Kidney (tissue), 14 donors: Measurements from ENCODE around the gene NUSAP1. TPM values are rescaled to one million over a fixed set of nuclear protein-coding genes. Genes with fewer than 3 reads are reported as not detected.
A peak's percentile ranks its signal among the peaks of the same experiment; 100 is the strongest.

ENCODE experiments used
- DNase-seq, 5 donors: peaks; one replicate each; pipeline ENCODE4 v3.0.0-alpha.2; 2013 to 2020
- FAIRE-seq: peaks from 2 replicates; lab custom pipeline; 2012; peaks lifted over from hg19 to GRCh38; lab: Jason Lieb, UNC
- H3K27ac ChIP-seq, 2 donors: one replicate each; pipeline ENCODE4 v1.7.0; 2013; ENCODE audit warnings: low read depth in 2 of 2, low read length in 2 of 2, inconsistent platforms in 1 of 2
- H3K27me3 ChIP-seq: one replicate; pipeline ENCODE4 v1.7.1; 2013; ENCODE audit warnings: low read length, inconsistent platforms; ENCODE audit not compliant: control insufficient read depth, insufficient read depth
- H3K36me3 ChIP-seq, 3 donors: one replicate each; pipeline versions ENCODE4 v1.7.0 to v1.7.1; 2013; ENCODE audit warnings: low read length in 3 of 3, control low read depth in 1 of 3, inconsistent platforms in 1 of 3; ENCODE audit not compliant: insufficient read depth in 3 of 3, control insufficient read depth in 2 of 3
- H3K4me1 ChIP-seq, 3 donors: one replicate each; pipeline versions ENCODE4 v1.7.0 to v1.7.1; 2013; ENCODE audit warnings: low read length in 3 of 3, inconsistent platforms in 1 of 3, low read depth in 1 of 3; ENCODE audit not compliant: control insufficient read depth in 2 of 3, insufficient read depth in 2 of 3
- H3K4me3 ChIP-seq, 3 donors: one replicate each; pipeline versions ENCODE4 v1.7.0 to v1.8.1; 2013; ENCODE audit warnings: low read length in 3 of 3, control low read depth in 1 of 3, inconsistent platforms in 1 of 3
- H3K9ac ChIP-seq, 3 donors: one replicate each; pipeline versions ENCODE4 v1.7.0 to v1.7.1; 2013; ENCODE audit warnings: low read length in 3 of 3, control low read depth in 1 of 3, inconsistent platforms in 1 of 3
- H3K9me3 ChIP-seq, 3 donors: one replicate each; pipeline versions ENCODE4 v1.7.0 to v1.7.1; 2013; ENCODE audit warnings: low read length in 3 of 3, control low read depth in 1 of 3, inconsistent platforms in 1 of 3; ENCODE audit not compliant: control insufficient read depth in 2 of 3, insufficient read depth in 1 of 3
- CTCF ChIP-seq: IDR thresholded peaks from 3 replicates; pipeline ENCODE4 v1.5.1; 2012; ENCODE audit warnings: mild to moderate bottlenecking, moderate library complexity, borderline replicate concordance; ENCODE audit not compliant: insufficient read depth; ENCODE audit errors: extremely low read depth
- intact Hi-C: fragments of 100-400 bp; cut with DNase I; formaldehyde crosslinking; loops from one replicate; pipeline ENCODE4 v1.11.1; 2022
- polyA plus RNA-seq: library from polyadenylated mRNA; stranded (reverse); fragments of 350-450 nt; fragmentation: Illumina TruSeq; extraction: RNeasy Lipid Tissue Mini Kit (QIAGEN cat#74804); gene quantifications from one replicate; pipeline ENCODE4 v1.2.3, GENCODE V29; 2014; ENCODE audit warnings: low read depth, low replicate concordance; ENCODE audit not compliant: insufficient read depth
- total RNA-seq: library from RNA; stranded (reverse); fragmentation: NEBNext Ultra II Directional; extraction: Animal tissue kit (Norgen Biotek cat#: 25700); gene quantifications from one replicate; pipeline ENCODE4 v1.2.1, GENCODE V29; 2021
- donor health status: control.
- donor health status: control.
- donor health status: control.
- donor health status: control.
- donor health status: control.
- donor health status: DM: yes; HTN: yes; CAD: no.
- donor health status: Normal renal cell carcinoma (clear cell type).

Gene NUSAP1
- total and polyA plus RNA-seq, 2 donors from 2014 or later, result 2.3 to 6.7 TPM

- peaks cover 9 to 27% (median 13%) of the 10 kb centered on the region in 3 donors for H3K36me3 ChIP-seq
- intact Hi-C loops, result no loop called here
- peak overlapping the region; percentile 90 to 99 (median 93) for H3K4me3 ChIP-seq
- no peak for TF ChIP-seq CTCF
- no peak for FAIRE-seq
- H3K9ac ChIP-seq, result peak overlapping the region; percentile 66 to 98 (median 93)
- no peaks in the 10 kb centered on the region for H3K27me3 ChIP-seq
- no peaks in the 10 kb centered on the region for H3K9me3 ChIP-seq
- peak in 3 of 5 donors; percentile 26 to 58 (median 57) for DNase-seq
- peaks cover 0 to 10% (median 0%) of the 10 kb centered on the region in 3 donors for H3K4me1 ChIP-seq
- peak overlapping the region; percentile 90 to 96 for H3K27ac ChIP-seq
Observed at GRCh38 chr15:41284427-41285177, 48.1 kb upstream of the NUSAP1 start.

GRCh38 chr15:41285285-41285684, 47.4 kb upstream of the NUSAP1 start:
- no peak for FAIRE-seq

GRCh38 chr15:41286665-41287333, 45.9 kb upstream of the NUSAP1 start:
- Histone ChIP-seq H3K4me3 (no peak overlapping the region), H3K4me1 (peaks cover 0 to 10% (median 0%) of the 10 kb centered on the region in 3 donors), H3K27me3 (no peaks in the 10 kb centered on the region), H3K9me3 (no peaks in the 10 kb centered on the region), H3K36me3 (peaks cover 8 to 31% (median 9%) of the 10 kb centered on the region in 3 donors), H3K27ac (no peak overlapping the region), H3K9ac (no peak overlapping the region)
- FAIRE-seq, result no peak
- DNase-seq, result no peak
- no peak for TF ChIP-seq CTCF
- intact Hi-C loops, result no loop called here

More at GRCh38 chr15:41285285-41285684, 47.4 kb upstream of the NUSAP1 start:
- DNase-seq, result no peak
- peaks cover 8 to 27% (median 9%) of the 10 kb centered on the region in 3 donors for H3K36me3 ChIP-seq
- TF ChIP-seq CTCF, result no peak
- intact Hi-C loops, result no loop called here
- H3K4me3 ChIP-seq, result peak overlapping the region; percentile 90 to 99 (median 93)
- peak overlapping the region; percentile 38 to 98 (median 93) for H3K9ac ChIP-seq
- no peaks in the 10 kb centered on the region for H3K9me3 ChIP-seq
- peaks cover 0 to 10% (median 0%) of the 10 kb centered on the region in 3 donors for H3K4me1 ChIP-seq
- H3K27me3 ChIP-seq, result no peaks in the 10 kb centered on the region
- peak overlapping the region in 1 of 2 donors; percentile 16 for H3K27ac ChIP-seq
